ENCODE results near the gene F12. TPM values are rescaled to one million over a fixed set of nuclear protein-coding genes. Genes with fewer than 3 reads are reported as not detected.

F12 gene
- total RNA-seq, 5 donors from 2014 or later (not counting 1 experiment from before 2014, with no cell fraction given): 0.28 to 0.98 (median 0.42) TPM; not detected in 1

DNA sequence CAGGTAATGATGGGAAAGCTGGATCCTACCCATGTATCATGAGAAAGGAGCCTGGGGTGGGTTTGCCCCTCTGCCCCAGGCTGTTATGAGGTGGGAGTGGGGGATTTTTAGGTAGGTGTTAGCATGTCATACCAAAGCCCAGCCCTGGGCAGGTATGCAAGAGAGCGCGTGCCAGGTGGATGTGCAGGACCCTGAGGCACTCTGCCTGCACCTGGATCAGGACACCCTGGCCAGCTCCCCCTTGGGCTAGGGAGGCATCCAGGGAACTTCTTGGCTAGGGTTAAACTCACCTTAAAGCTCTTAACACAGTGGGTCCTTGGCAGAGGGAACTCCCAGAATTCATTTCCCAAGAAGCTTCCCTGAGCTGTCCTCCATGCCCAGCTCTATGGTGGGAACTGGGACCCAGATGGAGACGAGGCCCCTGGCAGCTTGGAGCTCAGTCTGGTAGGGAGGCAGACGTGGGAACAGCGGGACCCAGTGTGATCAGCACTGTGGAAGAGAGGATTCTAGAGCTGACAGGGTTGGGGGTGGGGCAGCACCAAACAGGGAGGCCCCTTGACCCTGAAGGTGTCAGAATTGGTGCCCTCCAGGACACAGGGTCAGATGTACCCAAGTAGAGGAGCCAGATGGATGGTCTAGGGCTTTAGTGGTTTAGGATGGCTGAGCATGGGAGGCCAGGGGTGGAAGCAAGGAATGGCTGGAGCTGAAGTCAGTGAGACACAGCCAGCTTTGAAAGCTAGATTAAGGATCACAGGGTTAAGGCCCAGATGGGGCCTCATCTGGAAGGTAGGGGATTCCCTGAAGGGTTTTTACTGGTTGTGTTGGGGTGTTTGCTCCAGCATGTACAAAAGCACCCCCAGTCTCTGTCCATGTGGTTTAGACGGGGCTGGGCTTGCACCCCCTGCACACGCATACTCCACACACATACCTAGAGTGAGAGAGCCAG, 35.0 kb upstream of the F12 start:
- Mint-ChIP-seq H3K9me3 (no peaks in the 10 kb centered on the region), H3K4me3 (peak overlapping the region; percentile 39 to 72 (median 45)), H3K4me1 (peaks cover 58 to 63% (median 63%) of the 10 kb centered on the region in 3 donors), H3K27me3 (no peaks in the 10 kb centered on the region), H3K27ac (peak overlapping the region; percentile 95), H3K36me3 (peaks cover 18% of the 10 kb centered on the region)
- WGBS (ENCODE audit: insufficient coverage): 82% methylated on average over 5 of the region's 7 CpGs
- Histone ChIP-seq H3K4me3 (ENCODE audit: control insufficient read depth in 1 of 2, extremely low read depth in 1 of 2, low read length in 1 of 2) (no peak overlapping the region), H3K9me3 (no peaks in the 10 kb centered on the region), H3K27me3 (replicated peaks in 1 of 2; ENCODE audit: control insufficient read depth in 2 of 2, extremely low read depth in 1 of 2, insufficient read depth in 2 of 2, low read length in 1 of 2) (no peaks in the 10 kb centered on the region), H3K36me3 (ENCODE audit: control insufficient read depth in 2 of 2, extremely low read depth in 1 of 2, insufficient read depth in 1 of 2, low read length in 1 of 2) (peaks cover 12 to 37% of the 10 kb centered on the region in 2 donors), H3K4me1 (ENCODE audit: control insufficient read depth in 1 of 2, extremely low read depth in 1 of 2, insufficient read depth in 2 of 2, low read length in 2 of 2) (peaks cover 28 to 82% of the 10 kb centered on the region in 2 experiments), H3K27ac (ENCODE audit: low read length) (peak overlapping the region; percentile 87)
- ATAC-seq (replicated peaks in 1 of 4): peak in 1 of 4 experiments; percentile 37
- POLR2A ChIA-PET: interaction anchor here (0.5 to 3.0 kb wide), 4 partner anchors 8 to 17 kb away, joined by 3 to 27 read pairs (median 3); no protein-coding TSS in a partner anchor
- CTCF ChIA-PET: interaction anchor here (0.6 to 5.0 kb wide), 8 partner anchors 13 to 54 kb away, joined by 3 to 24 read pairs (median 10); partner anchors contain the start of gene GRK6 (in 1 of the 2)
- peak in 13 of 35 experiments; percentile 7 to 77 (median 40) for DNase-seq

DNA sequence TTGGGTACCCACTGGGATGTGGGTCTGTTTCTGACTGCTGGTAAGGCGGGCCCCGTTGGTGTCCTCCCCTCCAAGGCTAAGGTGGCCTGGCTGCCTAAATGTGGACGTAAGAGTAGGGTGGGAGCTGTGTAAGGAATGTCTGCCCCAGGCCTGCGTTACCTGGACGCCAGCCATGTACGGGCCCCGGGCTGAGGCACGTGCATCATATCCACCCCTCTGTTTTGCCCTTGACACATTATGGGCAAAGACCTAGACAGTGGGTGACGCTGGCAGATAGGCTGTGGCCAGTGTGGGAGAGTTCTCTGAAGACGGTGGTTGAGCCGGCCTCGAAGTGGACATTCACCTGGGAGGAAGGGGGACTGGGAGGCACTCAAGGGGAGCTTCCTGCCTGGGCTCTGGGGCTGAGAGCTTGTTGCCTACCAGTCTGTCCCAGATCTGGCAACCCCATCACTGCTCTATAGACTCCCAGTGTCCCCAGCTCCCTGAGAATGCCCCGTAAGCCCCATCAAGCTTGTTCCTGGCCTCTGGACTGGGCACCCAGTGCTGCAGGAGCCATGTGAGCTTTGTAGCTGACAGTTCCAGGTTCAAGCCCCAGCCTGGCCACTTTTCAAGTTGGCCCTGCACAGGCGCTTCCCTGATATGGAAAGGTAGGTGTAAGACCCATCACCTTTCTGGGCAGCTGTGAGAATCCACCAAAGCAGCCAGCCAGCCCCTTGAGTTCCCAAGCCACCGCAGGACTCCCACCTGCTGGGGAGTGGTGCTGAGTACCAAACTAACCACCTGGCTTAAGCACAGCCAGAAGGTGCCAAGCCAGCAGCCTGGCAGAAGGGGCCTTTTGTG, 34.0 kb upstream of the F12 start:
- Histone ChIP-seq H3K36me3 (ENCODE audit: control insufficient read depth in 2 of 2, extremely low read depth in 1 of 2, insufficient read depth in 1 of 2, low read length in 1 of 2) (peaks cover 12 to 46% of the 10 kb centered on the region in 2 donors), H3K27me3 (replicated peaks in 1 of 2; ENCODE audit: control insufficient read depth in 2 of 2, extremely low read depth in 1 of 2, insufficient read depth in 2 of 2, low read length in 1 of 2) (no peaks in the 10 kb centered on the region), H3K4me3 (ENCODE audit: control insufficient read depth in 1 of 2, extremely low read depth in 1 of 2, low read length in 1 of 2) (no peak overlapping the region), H3K4me1 (ENCODE audit: control insufficient read depth in 1 of 2, extremely low read depth in 1 of 2, insufficient read depth in 2 of 2, low read length in 2 of 2) (peaks cover 31 to 83% of the 10 kb centered on the region in 2 experiments), H3K9me3 (no peaks in the 10 kb centered on the region), H3K27ac (ENCODE audit: low read length) (peak overlapping the region; percentile 87)
- Mint-ChIP-seq H3K9me3 (no peaks in the 10 kb centered on the region), H3K4me1 (peaks cover 59 to 68% (median 65%) of the 10 kb centered on the region in 3 donors), H3K36me3 (peaks cover 24% of the 10 kb centered on the region), H3K27ac (peak overlapping the region; percentile 95), H3K4me3 (no peak overlapping the region), H3K27me3 (no peaks in the 10 kb centered on the region)
- peak in 1 of 35 experiments; percentile 5 for DNase-seq
- CTCF ChIA-PET: interaction anchor here (0.7 to 5.0 kb wide), 5 partner anchors 12 to 53 kb away, joined by 3 to 24 read pairs (median 4); no protein-coding TSS in a partner anchor
- POLR2A ChIA-PET: interaction anchor here in 1 of 2 donors (0.6 to 1.2 kb wide), 2 partner anchors 16 to 71 kb away, joined by 3 read pairs; no protein-coding TSS in a partner anchor
- ATAC-seq (replicated peaks in 1 of 4): no peak
- 90% methylated on average over 9 of the region's 15 CpGs for WGBS (ENCODE audit: insufficient coverage)

DNA sequence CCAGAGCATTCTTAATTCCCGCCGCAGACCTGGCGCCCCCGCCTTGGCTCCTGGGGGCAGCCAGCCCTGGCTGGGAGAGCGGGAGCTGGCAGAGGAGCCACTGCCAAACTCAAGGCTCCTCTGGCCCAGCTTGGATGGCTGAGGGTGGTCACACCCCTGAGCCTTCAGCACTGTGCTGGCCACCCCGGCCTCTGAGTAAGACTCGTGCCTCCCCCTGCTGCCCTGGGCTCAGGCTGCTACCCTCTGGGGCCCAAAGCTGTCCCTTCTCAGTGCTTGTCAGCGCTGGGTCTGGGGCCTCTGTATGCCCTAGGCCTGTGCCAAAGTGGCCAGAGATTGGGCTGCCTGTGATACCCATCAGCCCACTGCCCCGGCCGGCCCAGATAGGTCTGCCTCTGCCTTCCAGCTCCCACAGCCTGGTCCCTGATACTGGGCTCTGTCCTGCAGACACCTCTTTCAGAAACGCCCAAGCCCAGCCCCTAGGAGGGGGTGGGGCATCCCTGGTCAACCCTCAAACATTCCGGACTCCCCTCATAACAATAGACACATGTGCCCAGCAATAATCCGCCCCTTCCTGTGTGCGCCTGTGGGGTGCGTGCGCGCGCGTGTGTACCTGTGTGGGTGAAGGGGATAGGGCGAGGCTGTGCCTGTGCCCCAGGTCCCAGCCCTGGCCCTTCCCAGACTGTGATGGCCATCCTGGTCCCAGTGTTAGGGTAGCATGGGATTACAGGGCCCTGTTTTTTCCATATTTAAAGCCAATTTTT, 32.9 kb upstream of the F12 start:
- no peaks in the 10 kb centered on the region for H3K27me3 Mint-ChIP-seq
- CTCF ChIA-PET: no interaction called here
- WGBS (ENCODE audit: insufficient coverage): 96% methylated on average over 10 of the region's 20 CpGs
- ATAC-seq (replicated peaks in 1 of 4) (no peak), DNase-seq (peak in 1 of 35 experiments; percentile 5)
- peaks cover 32% of the 10 kb centered on the region for H3K36me3 Mint-ChIP-seq
- no peak overlapping the region for H3K27ac ChIP-seq (ENCODE audit: low read length)
- POLR2A ChIA-PET: interaction anchor here (0.5 to 0.7 kb wide), 3 partner anchors 10 to 103 kb away, joined by 3 to 5 read pairs (median 3); no protein-coding TSS in a partner anchor
- H3K9me3 Mint-ChIP-seq: no peaks in the 10 kb centered on the region
- peaks cover 36 to 82% of the 10 kb centered on the region in 2 experiments for H3K4me1 ChIP-seq (ENCODE audit: control insufficient read depth in 1 of 2, extremely low read depth in 1 of 2, insufficient read depth in 2 of 2, low read length in 2 of 2)
- H3K27ac Mint-ChIP-seq: peak overlapping the region; percentile 12 to 52
- H3K27me3 ChIP-seq (replicated peaks in 1 of 2; ENCODE audit: control insufficient read depth in 2 of 2, extremely low read depth in 1 of 2, insufficient read depth in 2 of 2, low read length in 1 of 2): no peaks in the 10 kb centered on the region
- H3K4me1 Mint-ChIP-seq: peaks cover 61 to 69% (median 67%) of the 10 kb centered on the region in 3 donors
- H3K4me3 Mint-ChIP-seq: no peak overlapping the region
- H3K36me3 ChIP-seq (ENCODE audit: control insufficient read depth in 2 of 2, extremely low read depth in 1 of 2, insufficient read depth in 1 of 2, low read length in 1 of 2): peaks cover 12 to 57% of the 10 kb centered on the region in 2 donors
- H3K4me3 ChIP-seq (ENCODE audit: control insufficient read depth in 1 of 2, extremely low read depth in 1 of 2, low read length in 1 of 2): no peak overlapping the region
- no peaks in the 10 kb centered on the region for H3K9me3 ChIP-seq

DNA sequence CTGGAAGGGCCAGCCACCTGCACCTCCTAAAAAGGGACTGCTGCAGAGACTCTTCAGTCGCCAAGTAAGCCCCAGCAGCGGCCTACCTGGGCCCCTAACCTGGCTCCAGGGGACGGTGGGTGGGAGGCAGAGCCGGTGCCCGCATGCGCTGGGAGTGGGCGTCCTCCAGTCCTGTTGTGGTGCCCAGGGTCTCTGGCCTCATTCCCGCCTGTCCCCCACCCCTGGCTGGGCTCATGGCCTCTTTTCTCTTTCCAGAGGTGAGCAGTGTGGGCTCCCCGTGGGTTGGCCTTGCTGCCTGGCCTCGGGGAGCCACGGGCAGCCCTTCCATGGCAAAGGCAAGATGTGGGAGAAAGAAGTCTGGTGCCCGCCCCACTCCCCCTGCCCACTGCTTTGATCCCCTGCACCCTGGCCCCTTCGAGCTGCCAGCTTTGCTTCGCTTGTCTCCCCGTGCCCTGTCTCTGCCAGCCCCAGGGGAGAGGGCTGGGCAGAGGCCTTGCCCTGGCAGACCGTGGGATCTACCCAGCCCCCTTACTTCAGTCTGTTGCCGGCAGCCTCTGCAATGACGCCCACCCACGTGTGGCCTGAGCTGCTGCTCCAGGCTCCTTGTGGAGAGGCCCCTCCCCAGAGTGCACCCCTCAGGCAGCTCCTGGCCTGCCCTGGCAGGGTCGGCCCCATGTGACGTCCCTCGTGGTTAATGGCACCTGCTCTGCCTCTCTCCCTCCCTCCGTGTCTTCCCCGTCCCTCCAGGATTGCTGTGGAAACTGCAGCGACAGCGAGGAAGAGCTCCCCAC, 31.8 kb upstream of the F12 start:
- 85% methylated on average over 23 of the region's 26 CpGs for WGBS (ENCODE audit: insufficient coverage)
- Mint-ChIP-seq H3K27ac (peak overlapping the region; percentile 79 to 89), H3K27me3 (no peaks in the 10 kb centered on the region), H3K9me3 (no peaks in the 10 kb centered on the region), H3K4me1 (peaks cover 63 to 76% (median 75%) of the 10 kb centered on the region in 3 donors), H3K4me3 (no peak overlapping the region), H3K36me3 (peaks cover 38% of the 10 kb centered on the region)
- DNase-seq (peak in 1 of 35 experiments; percentile 1), ATAC-seq (replicated peaks in 1 of 4) (no peak)
- H3K9me3 ChIP-seq: no peaks in the 10 kb centered on the region
- CTCF ChIA-PET: interaction anchor here (1.2 to 1.7 kb wide), 2 partner anchors 9 to 38 kb away, joined by 3 to 6 read pairs; no protein-coding TSS in a partner anchor
- H3K36me3 ChIP-seq (ENCODE audit: control insufficient read depth in 2 of 2, extremely low read depth in 1 of 2, insufficient read depth in 1 of 2, low read length in 1 of 2): peaks cover 14 to 66% of the 10 kb centered on the region in 2 donors
- H3K27ac ChIP-seq (ENCODE audit: low read length): peak overlapping the region; percentile 90
- H3K27me3 ChIP-seq (replicated peaks in 1 of 2; ENCODE audit: control insufficient read depth in 2 of 2, extremely low read depth in 1 of 2, insufficient read depth in 2 of 2, low read length in 1 of 2): no peaks in the 10 kb centered on the region
- POLR2A ChIA-PET: interaction anchor here (0.5 to 1.5 kb wide), 4 partner anchors 10 to 104 kb away, joined by 3 to 9 read pairs (median 4); partner anchors contain the start of gene GRK6 (in 1 of the 2)
- no peak overlapping the region for H3K4me3 ChIP-seq (ENCODE audit: control insufficient read depth in 1 of 2, extremely low read depth in 1 of 2, low read length in 1 of 2)
- H3K4me1 ChIP-seq (ENCODE audit: control insufficient read depth in 1 of 2, extremely low read depth in 1 of 2, insufficient read depth in 2 of 2, low read length in 2 of 2): peaks cover 40 to 88% of the 10 kb centered on the region in 2 experiments
